Measurements from ENCODE around the gene BANF1. TPM values are rescaled to one million over a fixed set of nuclear protein-coding genes. Genes with fewer than 3 reads are reported as not detected.

BANF1 gene
- polyA plus RNA-seq, 1 donor from 2014 or later = 284 TPM

GRCh38 chr11:66050581-66051231, 48.4 kb downstream of the BANF1 start:
- H3K4me3 Mint-ChIP-seq = peak overlapping the region; percentile 70 to 100 (median 100)
- H3K36me3 Mint-ChIP-seq = peaks cover 2% of the 10 kb centered on the region
- H3K9me3 Mint-ChIP-seq = no peaks in the 10 kb centered on the region
- H3K4me1 Mint-ChIP-seq = peaks cover 8 to 18% (median 12%) of the 10 kb centered on the region in 3 donors
- H3K27me3 Mint-ChIP-seq = peaks cover 6% of the 10 kb centered on the region
- H3K27ac Mint-ChIP-seq = peak overlapping the region in 2 of 3 donors; percentile 95 to 100

GRCh38 chr11:66051371-66051765, 49.1 kb downstream of the BANF1 start:
- H3K9me3 Mint-ChIP-seq = no peaks in the 10 kb centered on the region
- H3K27ac Mint-ChIP-seq = peak overlapping the region; percentile 95 to 100 (median 97)

GRCh38 chr11:66051766-66052663, 49.7 kb downstream of the BANF1 start, which contains the start of gene SF3B2:
TSS of gene SF3B2 (plus strand) at chr11:66052364. CDS start at chr11:66052385, 21 bp downstream.
- peaks cover 8 to 18% (median 10%) of the 10 kb centered on the region in 3 donors for H3K4me1 Mint-ChIP-seq
- H3K36me3 Mint-ChIP-seq = peaks cover 2% of the 10 kb centered on the region
- H3K4me3 Mint-ChIP-seq = peak within 1 kb of the TSS; percentile 99 to 100 (median 100)
- H3K27ac Mint-ChIP-seq = peak within 1 kb of the TSS; percentile 95 to 100 (median 97)
- H3K9me3 Mint-ChIP-seq = no peaks in the 10 kb centered on the region
- peaks cover 6% of the 10 kb centered on the region for H3K27me3 Mint-ChIP-seq

More at GRCh38 chr11:66051371-66051765, 49.1 kb downstream of the BANF1 start:
- Mint-ChIP-seq H3K4me3 (peak overlapping the region; percentile 99 to 100 (median 100)), H3K4me1 (peaks cover 8 to 18% (median 10%) of the 10 kb centered on the region in 3 donors), H3K36me3 (peaks cover 2% of the 10 kb centered on the region), H3K27me3 (peaks cover 6% of the 10 kb centered on the region)

- H3K27ac Mint-ChIP-seq = peak overlapping the region; percentile 95 to 100 (median 97)
- H3K36me3 Mint-ChIP-seq = peaks cover 2% of the 10 kb centered on the region
- H3K4me1 Mint-ChIP-seq = peaks cover 8 to 18% (median 10%) of the 10 kb centered on the region in 3 donors
- peaks cover 6% of the 10 kb centered on the region for H3K27me3 Mint-ChIP-seq
- no peaks in the 10 kb centered on the region for H3K9me3 Mint-ChIP-seq
- peak overlapping the region; percentile 99 to 100 (median 100) for H3K4me3 Mint-ChIP-seq
Measured at GRCh38 chr11:66052664-66052982, 50.3 kb downstream of the BANF1 start.

Other genes starting within 250 kb of the BANF1 start
- gene AP5B1, start 221.5 kb upstream of the BANF1 start, polyA plus RNA-seq = 17.2 TPM
- gene OVOL1, start 215.4 kb upstream of the BANF1 start, polyA plus RNA-seq = not detected
- gene SNX32, start 168.5 kb upstream of the BANF1 start, polyA plus RNA-seq = 0.78 TPM
- gene CFL1, start 144.3 kb upstream of the BANF1 start, polyA plus RNA-seq = 2,244 TPM
- 38.7 TPM for gene MUS81, start 142.1 kb upstream of the BANF1 start, polyA plus RNA-seq
- gene EFEMP2, start 129.7 kb upstream of the BANF1 start, polyA plus RNA-seq = 0.29 TPM
- gene CTSW, start 122.7 kb upstream of the BANF1 start, polyA plus RNA-seq = 29.2 TPM
- gene FIBP, start 114.0 kb upstream of the BANF1 start, polyA plus RNA-seq = 97.0 TPM
- gene CCDC85B, start 111.8 kb upstream of the BANF1 start, polyA plus RNA-seq = 83.9 TPM
- 0.79 TPM for gene FOSL1, start 102.1 kb upstream of the BANF1 start, polyA plus RNA-seq
- 61.6 TPM for gene C11orf68, start 83.4 kb upstream of the BANF1 start, polyA plus RNA-seq
- 90.7 TPM for gene DRAP1, start 83.1 kb upstream of the BANF1 start, polyA plus RNA-seq
- gene TSGA10IP, start 57.0 kb upstream of the BANF1 start, polyA plus RNA-seq = not detected
- gene SART1, start 40.8 kb upstream of the BANF1 start, polyA plus RNA-seq = 53.1 TPM
- 35.8 TPM for gene EIF1AD, start 346 bp upstream of the BANF1 start, polyA plus RNA-seq
- not detected for gene CST6, start 9.5 kb downstream of the BANF1 start, polyA plus RNA-seq
- gene CATSPER1, start 24.0 kb downstream of the BANF1 start, polyA plus RNA-seq = not detected
- not detected for gene GAL3ST3, start 46.7 kb downstream of the BANF1 start, polyA plus RNA-seq
- 91.8 TPM for gene SF3B2, start 49.9 kb downstream of the BANF1 start, polyA plus RNA-seq
- 72.9 TPM for gene PACS1, start 67.8 kb downstream of the BANF1 start, polyA plus RNA-seq

Measured in IgD-negative memory B cell (primary cell).